Nephron (organoid): ENCODE data around the gene CACNA1C.

Source experiments
- H3K27ac Mint-ChIP-seq, 3 experiments: 2 replicates each; pipeline ENCODE4 v1.8.0; 2020; ENCODE audit warnings: mixed read lengths in 3 of 3, mild to moderate bottlenecking in 2 of 3, moderate library complexity in 1 of 3
- H3K27me3 Mint-ChIP-seq: 2 replicates; pipeline ENCODE4 v1.8.0; 2021; ENCODE audit warnings: low read depth, mild to moderate bottlenecking, moderate library complexity, mixed read lengths
- H3K36me3 Mint-ChIP-seq: 2 replicates; pipeline ENCODE4 v1.8.0; 2020; ENCODE audit warnings: low read depth, mixed read lengths
- H3K4me1 Mint-ChIP-seq: 2 replicates; pipeline ENCODE4 v1.8.0; 2020; ENCODE audit warnings: mixed read lengths
- H3K4me3 Mint-ChIP-seq, 3 experiments: 2 replicates each; pipeline ENCODE4 v1.8.0; 2020; ENCODE audit warnings: mild to moderate bottlenecking in 3 of 3, mixed read lengths in 3 of 3, moderate library complexity in 2 of 3
- H3K9me3 Mint-ChIP-seq: 2 replicates; pipeline ENCODE4 v1.8.0; 2020; ENCODE audit warnings: mixed read lengths
- CTCF ChIP-seq, 3 experiments: fragments of 200-600 bp; sonication (generic); IDR thresholded peaks; one replicate each; pipeline ENCODE4 v1.5.0; 2021; ENCODE audit warnings: antibody characterized with exemption in 3 of 3; ENCODE audit not compliant: unreplicated experiment in 3 of 3

CACNA1C gene

GRCh38 chr12:2052826-2053678 is at the start of gene CACNA1C:
TSS of gene CACNA1C (plus strand) at chr12:2052987. CDS start at chr12:2053563, 576 bp downstream.
- H3K4me1 Mint-ChIP-seq, result peaks cover 48% of the 10 kb centered on the region
- H3K9me3 Mint-ChIP-seq, result no peaks in the 10 kb centered on the region
- H3K36me3 Mint-ChIP-seq, result no peaks in the 10 kb centered on the region
- peaks cover 79% of the 10 kb centered on the region for H3K27me3 Mint-ChIP-seq
- peak within 1 kb of the TSS; percentile 87 to 98 (median 94) for H3K4me3 Mint-ChIP-seq
- H3K27ac Mint-ChIP-seq, result peak within 1 kb of the TSS; percentile 69 to 93 (median 87)
- peak; percentile 22 to 40 (median 36) for TF ChIP-seq CTCF (IDR thresholded peaks at IDR 0.05; ENCODE audit: unreplicated experiment in 3 of 3)

- Mint-ChIP-seq H3K4me3 (peak overlapping the region; percentile 99), H3K36me3 (no peaks in the 10 kb centered on the region), H3K9me3 (no peaks in the 10 kb centered on the region), H3K4me1 (peaks cover 30% of the 10 kb centered on the region), H3K27me3 (no peaks in the 10 kb centered on the region), H3K27ac (peak overlapping the region; percentile 98 to 99 (median 99))
- no peak for TF ChIP-seq CTCF (IDR thresholded peaks at IDR 0.05; ENCODE audit: unreplicated experiment in 3 of 3)
Observed at GRCh38 chr12:2003676-2004112, 49.1 kb upstream of the CACNA1C start.

DNA sequence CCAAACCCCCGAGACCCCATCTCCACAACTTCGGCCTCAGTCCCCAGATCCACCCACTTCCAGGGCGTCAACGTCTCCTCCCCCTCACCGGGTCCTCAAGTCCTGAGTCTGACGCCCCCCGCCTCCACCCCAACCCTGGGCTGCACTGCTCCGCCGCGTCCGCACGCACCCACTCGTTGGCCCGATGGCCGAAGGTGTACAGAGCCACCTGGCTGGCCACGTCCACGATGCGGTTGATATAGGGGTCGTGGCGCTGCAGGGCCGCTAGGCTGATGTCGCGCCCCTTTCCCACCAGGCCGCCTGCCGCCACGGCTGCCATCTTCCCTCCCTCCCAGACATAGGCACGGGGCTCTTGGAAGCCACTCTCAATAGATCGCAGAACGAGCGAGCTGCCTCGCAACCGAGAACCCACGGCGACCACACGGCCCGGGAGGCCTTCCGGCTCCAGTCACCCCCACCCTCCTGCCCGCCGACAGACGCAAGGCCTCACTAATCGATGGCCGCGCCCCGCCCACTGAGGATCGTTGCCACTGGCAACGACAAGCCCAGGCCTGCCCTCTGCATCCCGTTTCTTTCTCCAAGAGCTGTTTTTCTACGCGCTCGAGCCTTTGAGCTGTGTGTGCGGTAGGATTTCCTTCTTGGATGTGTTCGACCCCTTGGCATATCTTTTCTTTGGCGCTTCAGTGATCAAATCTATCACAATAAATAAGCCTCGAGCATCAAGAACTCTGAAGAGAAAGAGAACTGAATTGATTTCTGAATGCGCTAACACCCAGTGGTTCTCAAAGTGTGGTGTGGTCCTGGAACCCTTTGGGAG is 48.5 kb upstream of the CACNA1C start, which contains the start of gene DCP1B:
TSS of gene DCP1B (minus strand) at position 345 of the 817 bp plus-strand sequence. CDS start at position 319, 26 bp downstream.
- TF ChIP-seq CTCF (IDR thresholded peaks at IDR 0.05; ENCODE audit: unreplicated experiment in 3 of 3), result no peak
- Mint-ChIP-seq H3K4me3 (peak within 1 kb of the TSS; percentile 99), H3K36me3 (no peaks in the 10 kb centered on the region), H3K4me1 (peaks cover 31% of the 10 kb centered on the region), H3K27ac (peak within 1 kb of the TSS; percentile 98 to 99 (median 99)), H3K27me3 (no peaks in the 10 kb centered on the region), H3K9me3 (no peaks in the 10 kb centered on the region)

GRCh38 chr12:2008677-2009076 is 44.1 kb upstream of the CACNA1C start:
- Mint-ChIP-seq H3K4me1 (peaks cover 49% of the 10 kb centered on the region), H3K27me3 (no peaks in the 10 kb centered on the region), H3K36me3 (no peaks in the 10 kb centered on the region), H3K27ac (peak overlapping the region in 2 of 3 experiments; percentile 33 to 47), H3K9me3 (no peaks in the 10 kb centered on the region), H3K4me3 (no peak overlapping the region)
- TF ChIP-seq CTCF (IDR thresholded peaks at IDR 0.05; ENCODE audit: unreplicated experiment in 3 of 3), result no peak

DNA sequence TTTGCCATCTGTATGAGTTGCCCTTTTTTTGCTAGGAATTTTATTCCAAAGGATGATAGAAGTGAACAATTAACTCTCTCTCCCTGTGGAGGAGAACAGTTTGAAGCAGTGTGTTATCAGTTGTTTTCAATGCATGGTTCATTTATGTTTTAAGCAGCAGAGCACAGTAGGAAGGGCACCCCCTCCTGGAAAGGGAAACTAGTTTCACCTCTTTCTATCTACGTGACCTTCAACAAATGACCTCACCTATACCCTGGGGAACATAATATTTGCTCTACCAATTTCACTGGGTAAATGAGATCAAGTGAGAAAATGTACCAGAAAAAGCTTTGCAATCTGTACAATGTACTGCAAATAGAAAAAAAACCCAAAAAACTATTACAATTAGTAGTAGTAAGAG is 43.2 kb upstream of the CACNA1C start:
- no peak for TF ChIP-seq CTCF (IDR thresholded peaks at IDR 0.05; ENCODE audit: unreplicated experiment in 3 of 3)
- Mint-ChIP-seq H3K36me3 (no peaks in the 10 kb centered on the region), H3K4me3 (no peak overlapping the region), H3K4me1 (peaks cover 48% of the 10 kb centered on the region), H3K9me3 (no peaks in the 10 kb centered on the region), H3K27me3 (no peaks in the 10 kb centered on the region), H3K27ac (peak overlapping the region in 2 of 3 experiments; percentile 47 to 53)
